CD4-positive, alpha-beta memory T cell (primary cell): ENCODE measurements around the gene KISS1R. TPM values are rescaled to one million over a fixed set of nuclear protein-coding genes. Genes with fewer than 3 reads are reported as not detected.
"Not testable (repeated sequence)": the region's sequence is repeated elsewhere in the genome, so short reads cannot be mapped to it uniquely, and the experiment has no call there.

Source experiments
- CTCF ChIA-PET: fragments of 350-600 bp; sonication (Branson Sonifier 250); formaldehyde crosslinking; loops from one replicate; lab custom pipeline; 2021; ENCODE audit warnings: inconsistent platforms; ENCODE audit not compliant: partially characterized antibody; lab: Charles Lee
- POLR2A ChIA-PET: fragments of 350-600 bp; sonication (Branson Sonifier 250); formaldehyde crosslinking; loops from one replicate; lab custom pipeline; 2021; ENCODE audit not compliant: partially characterized antibody; lab: Charles Lee
- DNase-seq, 5 donors: peaks; one replicate each; pipeline versions ENCODE4 v3.0.0 to v3.0.0-alpha.2; 2020 to 2022; ENCODE audit warnings: mixed read lengths in 1 of 5
- H3K27ac ChIP-seq: one replicate; pipeline ENCODE4 v1.7.0; 2013; ENCODE audit warnings: low read depth, low read length
- H3K27me3 ChIP-seq: 2 replicates; pipeline ENCODE4 v1.7.0; 2013; ENCODE audit warnings: mild to moderate bottlenecking, low read length, moderate library complexity; ENCODE audit not compliant: insufficient read depth
- H3K36me3 ChIP-seq: 2 replicates; pipeline ENCODE4 v1.7.0; 2013; ENCODE audit warnings: mild to moderate bottlenecking, low read length, moderate library complexity; ENCODE audit not compliant: insufficient read depth
- H3K4me1 ChIP-seq: 2 replicates; pipeline ENCODE4 v1.7.0; 2013; ENCODE audit warnings: mild to moderate bottlenecking, low read length, moderate library complexity; ENCODE audit not compliant: insufficient read depth
- H3K4me3 ChIP-seq, 2 donors: one replicate each; pipeline ENCODE4 v1.7.0; 2013; ENCODE audit warnings: low read length in 2 of 2, mild to moderate bottlenecking in 1 of 2
- H3K9me3 ChIP-seq, 2 donors: one replicate each; pipeline ENCODE4 v1.7.0; 2013; ENCODE audit warnings: low read length in 2 of 2, control low read depth in 1 of 2; ENCODE audit not compliant: control insufficient read depth in 1 of 2
- H3K27ac Mint-ChIP-seq, 7 donors: one replicate each; pipeline ENCODE4 v1.8.0; 2020 to 2021; ENCODE audit warnings: mixed read lengths in 7 of 7, mild to moderate bottlenecking in 6 of 7, inconsistent platforms in 3 of 7, moderate library complexity in 3 of 7
- H3K27me3 Mint-ChIP-seq, 2 donors: one replicate each; pipeline ENCODE4 v1.8.0; 2020 to 2021; ENCODE audit warnings: mixed read lengths in 2 of 2
- H3K36me3 Mint-ChIP-seq, 2 donors: one replicate each; pipeline ENCODE4 v1.8.0; 2020 to 2021; ENCODE audit warnings: mixed read lengths in 2 of 2, inconsistent platforms in 1 of 2, mild to moderate bottlenecking in 1 of 2
- H3K4me1 Mint-ChIP-seq, 4 donors: one replicate each; pipeline ENCODE4 v1.8.0; 2020 to 2021; ENCODE audit warnings: mixed read lengths in 4 of 4, mild to moderate bottlenecking in 1 of 4
- H3K4me3 Mint-ChIP-seq, 8 donors: one replicate each; pipeline ENCODE4 v1.8.0; 2020 to 2021; ENCODE audit warnings: mixed read lengths in 8 of 8, mild to moderate bottlenecking in 7 of 8, moderate library complexity in 6 of 8, inconsistent platforms in 3 of 8
- H3K9me3 Mint-ChIP-seq, 8 donors: one replicate each; pipeline ENCODE4 v1.8.0; 2020 to 2021; ENCODE audit warnings: mixed read lengths in 8 of 8, mild to moderate bottlenecking in 5 of 8, inconsistent platforms in 3 of 8, moderate library complexity in 1 of 8
- intact Hi-C: fragments of 100-400 bp; cut with micrococcal nuclease; formaldehyde crosslinking; loops from one replicate; pipeline ENCODE4 v1.15.1; 2023
- polyA plus RNA-seq, 2 donors: library from polyadenylated mRNA; unstranded; fragments of 300-500 nt; fragmentation: Illumina TruSeq; gene quantifications; one replicate each; pipeline ENCODE4 v1.2.3, GENCODE V29; 2021
- total RNA-seq, 2 experiments: library from RNA; stranded (reverse); gene quantifications; one replicate each; pipeline ENCODE4 v1.2.3, GENCODE V29; 2021

Gene KISS1R
- total and polyA plus RNA-seq, 4 experiments from 2014 or later: 0.59 to 1.2 (median 0.69) TPM

GRCh38 chr19:876089-876488 lies 41.0 kb upstream of the KISS1R start:
- Mint-ChIP-seq H3K27ac (peak overlapping the region in 4 of 7 donors; percentile 22 to 57 (median 32)), H3K4me1 (peaks cover 4 to 16% (median 9%) of the 10 kb centered on the region in 4 donors), H3K9me3 (peaks cover 0 to 5% (median 0%) of the 10 kb centered on the region in 8 donors), H3K36me3 (peaks cover 6 to 10% of the 10 kb centered on the region in 2 donors), H3K4me3 (no peak overlapping the region), H3K27me3 (no peaks in the 10 kb centered on the region)
- Histone ChIP-seq H3K36me3 (peaks cover 3% of the 10 kb centered on the region), H3K4me3 (no peak overlapping the region), H3K4me1 (peaks cover 13% of the 10 kb centered on the region), H3K27me3 (no peaks in the 10 kb centered on the region), H3K9me3 (no peaks in the 10 kb centered on the region), H3K27ac (no peak overlapping the region)
- intact Hi-C loops: no loop called here
- ChIA-PET CTCF (no interaction called here), POLR2A (interaction anchor here (5.2 to 9.0 kb wide), 2 partner anchors 19 to 33 kb away, joined by 41 to 47 read pairs; partner anchors contain the start of genes MED16 and RNU6-9)
- no peak for DNase-seq

- peaks cover 0 to 3% (median 0%) of the 10 kb centered on the region in 8 donors for H3K9me3 Mint-ChIP-seq
- peaks cover 12% of the 10 kb centered on the region for H3K4me1 ChIP-seq
- ChIA-PET POLR2A (interaction anchor here (9.0 kb wide), 1 partner anchor 18 kb away, joined by 47 read pairs; the partner anchor contains the start of genes MED16 and RNU6-9), CTCF (no interaction called here)
- H3K4me1 Mint-ChIP-seq: peaks cover 4 to 16% (median 9%) of the 10 kb centered on the region in 4 donors
- no peaks in the 10 kb centered on the region for H3K27me3 ChIP-seq
- H3K27me3 Mint-ChIP-seq: no peaks in the 10 kb centered on the region
- H3K9me3 ChIP-seq: no peaks in the 10 kb centered on the region
- no peak overlapping the region for H3K4me3 Mint-ChIP-seq
- intact Hi-C loops: no loop called here
- peaks cover 6 to 9% of the 10 kb centered on the region in 2 donors for H3K36me3 Mint-ChIP-seq
- H3K4me3 ChIP-seq: no peak overlapping the region
- H3K27ac ChIP-seq: no peak overlapping the region
- peaks cover 11% of the 10 kb centered on the region for H3K36me3 ChIP-seq
- no peak overlapping the region for H3K27ac Mint-ChIP-seq
- no peak for DNase-seq
Observed at GRCh38 chr19:876780-877314, 40.3 kb upstream of the KISS1R start.

GRCh38 chr19:877992-878660 lies 39.0 kb upstream of the KISS1R start:
- POLR2A ChIA-PET: interaction anchor here (9.0 kb wide), 1 partner anchor 17 kb away, joined by 47 read pairs; the partner anchor contains the start of genes MED16 and RNU6-9
- intact Hi-C loops, H3K27ac Mint-ChIP-seq: not testable (repeated sequence)

GRCh38 chr19:878751-879561 lies 38.2 kb upstream of the KISS1R start:
- ChIA-PET CTCF (interaction anchor here (1.0 to 2.3 kb wide), 4 partner anchors 14 to 41 kb away, joined by 3 to 11 read pairs (median 6); partner anchors contain the start of genes MED16 and RNU6-9), POLR2A (interaction anchor here (0.6 to 9.0 kb wide), 2 partner anchors 16 to 142 kb away, joined by 3 to 47 read pairs; partner anchors contain the start of genes MED16, RNU6-9 and TMEM259)
- H3K27me3 ChIP-seq, intact Hi-C loops, H3K4me1 ChIP-seq, DNase-seq, H3K9me3 Mint-ChIP-seq, H3K4me1 Mint-ChIP-seq, H3K27me3 Mint-ChIP-seq, H3K4me3 ChIP-seq, H3K4me3 Mint-ChIP-seq, H3K27ac ChIP-seq, H3K9me3 ChIP-seq: not testable (repeated sequence)
- Mint-ChIP-seq H3K27ac (peak overlapping the region in 3 of 7 donors; percentile 38 to 68 (median 43)), H3K36me3 (peaks cover 6 to 11% of the 10 kb centered on the region in 2 donors)
- peaks cover 21% of the 10 kb centered on the region for H3K36me3 ChIP-seq

More at GRCh38 chr19:877992-878660, 39.0 kb upstream of the KISS1R start:
- not testable (repeated sequence) for H3K9me3 ChIP-seq, H3K4me3 ChIP-seq, H3K4me3 Mint-ChIP-seq, H3K27ac ChIP-seq, H3K9me3 Mint-ChIP-seq, H3K4me1 ChIP-seq, H3K4me1 Mint-ChIP-seq, H3K36me3 Mint-ChIP-seq, H3K27me3 ChIP-seq, H3K27me3 Mint-ChIP-seq, DNase-seq
- H3K36me3 ChIP-seq: peaks cover 15% of the 10 kb centered on the region
- CTCF ChIA-PET: interaction anchor here (1.0 to 2.3 kb wide), 4 partner anchors 14 to 42 kb away, joined by 3 to 11 read pairs (median 6); partner anchors contain the start of genes MED16 and RNU6-9

GRCh38 chr19:879711-880438 lies 37.3 kb upstream of the KISS1R start:
- Histone ChIP-seq H3K27ac (no peak overlapping the region), H3K9me3 (no peaks in the 10 kb centered on the region), H3K4me1 (no peaks in the 10 kb centered on the region), H3K36me3 (peaks cover 25% of the 10 kb centered on the region), H3K4me3 (no peak overlapping the region), H3K27me3 (no peaks in the 10 kb centered on the region)
- Mint-ChIP-seq H3K4me3 (no peak overlapping the region), H3K9me3 (no peaks in the 10 kb centered on the region), H3K36me3 (peaks cover 6 to 13% of the 10 kb centered on the region in 2 donors), H3K27me3 (no peaks in the 10 kb centered on the region), H3K27ac (peak overlapping the region in 1 of 7 donors; percentile 29), H3K4me1 (peaks cover 0 to 4% (median 0%) of the 10 kb centered on the region in 4 donors)
- no peak for DNase-seq
- POLR2A ChIA-PET: interaction anchor here (0.6 to 9.0 kb wide), 3 partner anchors 15 to 141 kb away, joined by 3 to 47 read pairs (median 5); partner anchors contain the start of genes MED16, RNU6-9 and TMEM259
- intact Hi-C loops: no loop called here
- CTCF ChIA-PET: interaction anchor here (1.9 to 2.3 kb wide), 2 partner anchors 13 to 16 kb away, joined by 8 to 11 read pairs; partner anchors contain the start of genes MED16 and RNU6-9

GRCh38 chr19:881385-882071 lies 35.6 kb upstream of the KISS1R start:
- no peaks in the 10 kb centered on the region for H3K9me3 Mint-ChIP-seq
- H3K27ac Mint-ChIP-seq: peak overlapping the region in 1 of 7 donors; percentile 35
- no peaks in the 10 kb centered on the region for H3K27me3 Mint-ChIP-seq
- H3K9me3 ChIP-seq: no peaks in the 10 kb centered on the region
- no peaks in the 10 kb centered on the region for H3K27me3 ChIP-seq
- POLR2A ChIA-PET: interaction anchor here (0.9 to 9.0 kb wide), 2 partner anchors 9 to 14 kb away, joined by 3 to 47 read pairs; partner anchors contain the start of genes MED16 and RNU6-9
- intact Hi-C loops: no loop called here
- no peak overlapping the region for H3K27ac ChIP-seq
- peaks cover 0 to 4% (median 0%) of the 10 kb centered on the region in 4 donors for H3K4me1 Mint-ChIP-seq
- DNase-seq: no peak
- H3K4me3 ChIP-seq: no peak overlapping the region
- no peak overlapping the region for H3K4me3 Mint-ChIP-seq
- CTCF ChIA-PET: interaction anchor here (0.8 to 1.2 kb wide), 2 partner anchors 17 to 18 kb away, joined by 3 to 4 read pairs; no protein-coding TSS in a partner anchor
- peaks cover 31% of the 10 kb centered on the region for H3K36me3 ChIP-seq
- H3K4me1 ChIP-seq: no peaks in the 10 kb centered on the region
- peaks cover 6 to 15% of the 10 kb centered on the region in 2 donors for H3K36me3 Mint-ChIP-seq
